GM10266 (cell line): ENCODE results near the gene TNFRSF1A.

ENCODE experiments used
- DNase-seq: peaks from one replicate; pipeline ENCODE4 v3.0.0; 2012; ENCODE audit errors: extremely low spot score
- CTCF ChIP-seq: IDR thresholded peaks from 2 replicates; pipeline ENCODE4 v1.5.1; 2012; ENCODE audit warnings: mild to moderate bottlenecking, low read depth; ENCODE audit not compliant: control insufficient read depth, insufficient read depth; ENCODE audit errors: missing control alignments

The TNFRSF1A gene

GRCh38 chr12:6311822-6312528, 29.9 kb downstream of the TNFRSF1A start:
- no peak for DNase-seq
- TF ChIP-seq CTCF, result no peak

GRCh38 chr12:6310771-6311610, 30.9 kb downstream of the TNFRSF1A start:
- no peak for DNase-seq
- TF ChIP-seq CTCF, result no peak

DNA sequence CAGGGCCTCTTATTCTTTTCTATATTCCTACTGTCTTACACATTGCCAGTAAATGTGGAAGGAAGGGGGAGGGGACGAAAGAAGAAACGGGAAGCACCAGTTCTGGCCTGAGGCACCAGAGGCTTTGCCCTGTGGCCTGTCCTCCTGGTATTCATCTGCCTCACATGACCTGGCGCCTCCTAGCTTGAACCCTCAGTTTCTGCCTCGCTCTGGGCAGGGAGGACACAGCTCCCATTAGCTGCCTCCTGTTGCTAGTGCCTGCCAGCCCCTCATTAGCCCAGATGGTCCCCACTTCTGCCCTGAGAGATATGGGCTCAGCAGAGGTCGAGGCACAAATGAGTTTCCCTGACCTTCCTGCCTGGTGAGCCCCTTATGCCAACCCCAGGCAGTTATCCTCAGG, 34.3 kb downstream of the TNFRSF1A start:
- DNase-seq, result no peak
- TF ChIP-seq CTCF, result no peak

- DNase-seq, result no peak
- no peak for TF ChIP-seq CTCF
These were observed 35.2 kb downstream of the TNFRSF1A start for GRCh38 chr12:6306599-6307220.

- no peak for TF ChIP-seq CTCF
- no peak for DNase-seq
These were observed 35.7 kb downstream of the TNFRSF1A start for GRCh38 chr12:6306151-6306550.

- DNase-seq, result no peak
- TF ChIP-seq CTCF, result no peak
These were observed 38.8 kb downstream of the TNFRSF1A start for GRCh38 chr12:6303071-6303470.
